ENCODE measurements around the gene TPH1.

The TPH1 gene

GRCh38 chr11:18075444-18075843, 29.4 kb upstream of the TPH1 start:
- Histone ChIP-seq H2BK5ac (ENCODE audit: low read depth, low read length, poor library complexity, severe bottlenecking) (no peak overlapping the region), H2BK15ac (ENCODE audit: low read depth, poor library complexity, severe bottlenecking) (no peak overlapping the region), H3K4me3 (ENCODE audit: insufficient read depth in 1 of 2, low read depth in 1 of 2, low read length in 2 of 2) (no peak overlapping the region), H2AK5ac (ENCODE audit: low read length, severe bottlenecking) (no peak overlapping the region), H3K18ac (ENCODE audit: low read depth in 1 of 2, low read length in 2 of 2) (no peak overlapping the region), H2BK120ac (ENCODE audit: low read depth, low read length) (no peak overlapping the region), H2BK12ac (ENCODE audit: low read length in 2 of 2) (no peak overlapping the region), H2AFZ (ENCODE audit: low read depth, low read length) (no peak overlapping the region), H3K4me2 (ENCODE audit: low read length, poor library complexity, severe bottlenecking) (no peak overlapping the region), H3K14ac (ENCODE audit: low read length in 2 of 2) (no peak overlapping the region), H3K9ac (ENCODE audit: low read length) (no peak overlapping the region), H3K9me3 (ENCODE audit: control insufficient read depth, low read length) (no peaks in the 10 kb centered on the region), H3K27me3 (ENCODE audit: control insufficient read depth in 1 of 2, insufficient read depth in 1 of 2, low read length in 2 of 2) (no peaks in the 10 kb centered on the region), H4K8ac (ENCODE audit: low read length) (no peak overlapping the region), H4K91ac (ENCODE audit: low read length) (no peak overlapping the region), H3K36me3 (ENCODE audit: control insufficient read depth in 1 of 2, insufficient read depth in 2 of 2, low read depth in 1 of 2, low read length in 2 of 2) (peaks cover 0 to 14% of the 10 kb centered on the region in 2 experiments), H3K4me1 (ENCODE audit: control insufficient read depth, insufficient read depth, low read depth, low read length) (peaks cover 3% of the 10 kb centered on the region), H3K23ac (ENCODE audit: low read length in 2 of 2) (no peak overlapping the region), H3K4ac (ENCODE audit: low read depth in 1 of 2, low read length in 2 of 2) (no peak overlapping the region), H3K79me1 (replicated peaks; ENCODE audit: low read length, poor library complexity, severe bottlenecking) (no peaks in the 10 kb centered on the region), H3K27ac (ENCODE audit: low read length, poor library complexity, severe bottlenecking) (no peak overlapping the region)
- DNase-seq, result no peak
- WGBS, result 94% methylated on average over 3 of the region's 3 CpGs

DNA sequence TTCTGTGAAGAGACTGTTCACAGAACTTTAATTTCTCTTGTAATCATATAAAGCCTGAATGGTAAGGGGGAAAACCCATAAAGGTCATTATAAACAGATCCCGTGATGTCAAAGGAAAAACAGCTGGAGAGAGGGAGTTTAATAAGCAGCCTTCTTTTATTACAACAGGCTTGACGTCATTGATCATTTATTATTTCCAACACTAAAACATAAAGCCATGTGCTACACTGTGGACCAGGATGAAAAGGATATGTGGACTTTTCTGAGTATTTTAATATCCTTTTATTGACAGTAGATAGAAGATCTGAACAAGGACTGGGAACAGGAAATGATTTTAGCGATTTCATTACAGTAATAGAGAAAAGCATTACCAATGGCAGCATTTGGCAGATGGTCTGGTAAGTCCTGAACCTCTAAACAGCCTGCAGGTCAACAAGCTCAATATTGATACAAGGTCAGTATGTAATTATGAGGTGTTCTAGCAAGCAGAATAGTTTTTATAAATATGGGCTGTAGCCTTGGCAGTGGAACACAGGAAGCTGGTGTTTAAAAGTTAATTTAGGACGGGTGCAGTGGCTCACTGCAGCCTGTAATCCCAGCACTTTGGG, 25.1 kb upstream of the TPH1 start:
- H4K91ac ChIP-seq (ENCODE audit: low read length), result no peak overlapping the region
- H2BK120ac ChIP-seq (ENCODE audit: low read depth, low read length), result no peak overlapping the region
- H3K36me3 ChIP-seq (ENCODE audit: control insufficient read depth in 1 of 2, insufficient read depth in 2 of 2, low read depth in 1 of 2, low read length in 2 of 2), result no peaks in the 10 kb centered on the region
- H3K4me3 ChIP-seq (ENCODE audit: insufficient read depth in 1 of 2, low read depth in 1 of 2, low read length in 2 of 2), result no peak overlapping the region
- H2BK15ac ChIP-seq (ENCODE audit: low read depth, poor library complexity, severe bottlenecking), result no peak overlapping the region
- H3K9me3 ChIP-seq (ENCODE audit: control insufficient read depth, low read length), result no peaks in the 10 kb centered on the region
- no peak for DNase-seq
- peaks cover 3% of the 10 kb centered on the region for H3K4me1 ChIP-seq (ENCODE audit: control insufficient read depth, insufficient read depth, low read depth, low read length)
- no peak overlapping the region for H2BK12ac ChIP-seq (ENCODE audit: low read length in 2 of 2)
- no peak overlapping the region for H3K18ac ChIP-seq (ENCODE audit: low read depth in 1 of 2, low read length in 2 of 2)
- H3K27me3 ChIP-seq (ENCODE audit: control insufficient read depth in 1 of 2, insufficient read depth in 1 of 2, low read length in 2 of 2), result no peaks in the 10 kb centered on the region
- H3K14ac ChIP-seq (ENCODE audit: low read length in 2 of 2), result no peak overlapping the region
- H4K8ac ChIP-seq (ENCODE audit: low read length), result no peak overlapping the region
- no peak overlapping the region for H3K27ac ChIP-seq (ENCODE audit: low read length, poor library complexity, severe bottlenecking)
- no peak overlapping the region for H3K23ac ChIP-seq (ENCODE audit: low read length in 2 of 2)
- no peak overlapping the region for H3K4me2 ChIP-seq (ENCODE audit: low read length, poor library complexity, severe bottlenecking)
- H3K4ac ChIP-seq (ENCODE audit: low read depth in 1 of 2, low read length in 2 of 2), result no peak overlapping the region
- H2AK5ac ChIP-seq (ENCODE audit: low read length, severe bottlenecking), result no peak overlapping the region
- WGBS, result 95% methylated on average over 2 of the region's 4 CpGs
- H2AFZ ChIP-seq (ENCODE audit: low read depth, low read length), result no peak overlapping the region
- no peaks in the 10 kb centered on the region for H3K79me1 ChIP-seq (replicated peaks; ENCODE audit: low read length, poor library complexity, severe bottlenecking)
- no peak overlapping the region for H3K9ac ChIP-seq (ENCODE audit: low read length)
- H2BK5ac ChIP-seq (ENCODE audit: low read depth, low read length, poor library complexity, severe bottlenecking), result no peak overlapping the region

DNA sequence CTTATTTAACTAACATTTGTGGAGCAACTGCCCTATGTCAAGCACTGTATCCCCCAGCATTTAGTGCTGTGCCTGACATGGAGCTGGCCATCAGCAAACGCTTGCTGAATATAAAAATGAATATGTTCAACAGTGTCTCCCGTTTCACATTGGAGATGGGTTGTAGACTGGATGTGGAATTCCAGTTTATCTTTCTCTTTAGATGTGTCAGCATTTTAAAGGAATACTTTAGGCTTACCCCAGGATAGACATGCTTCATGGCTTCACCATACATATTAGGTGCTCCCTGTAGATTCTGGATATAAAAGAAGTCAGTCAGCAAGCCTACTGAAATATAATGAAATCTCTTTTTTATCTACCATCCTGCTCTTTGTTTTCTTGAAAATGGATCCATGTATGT, 21.3 kb upstream of the TPH1 start:
- 100% methylated on average over 1 of the region's 2 CpGs for WGBS
- H3K9ac ChIP-seq (ENCODE audit: low read length), result no peak overlapping the region
- H3K9me3 ChIP-seq (ENCODE audit: control insufficient read depth, low read length), result no peaks in the 10 kb centered on the region
- H4K91ac ChIP-seq (ENCODE audit: low read length), result no peak overlapping the region
- no peak overlapping the region for H3K27ac ChIP-seq (ENCODE audit: low read length, poor library complexity, severe bottlenecking)
- H3K27me3 ChIP-seq (ENCODE audit: control insufficient read depth in 1 of 2, insufficient read depth in 1 of 2, low read length in 2 of 2), result no peaks in the 10 kb centered on the region
- no peak overlapping the region for H2BK120ac ChIP-seq (ENCODE audit: low read depth, low read length)
- H3K14ac ChIP-seq (ENCODE audit: low read length in 2 of 2), result no peak overlapping the region
- H3K23ac ChIP-seq (ENCODE audit: low read length in 2 of 2), result no peak overlapping the region
- no peak overlapping the region for H2AFZ ChIP-seq (ENCODE audit: low read depth, low read length)
- no peak overlapping the region for H3K4me3 ChIP-seq (ENCODE audit: insufficient read depth in 1 of 2, low read depth in 1 of 2, low read length in 2 of 2)
- no peaks in the 10 kb centered on the region for H3K79me1 ChIP-seq (replicated peaks; ENCODE audit: low read length, poor library complexity, severe bottlenecking)
- no peaks in the 10 kb centered on the region for H3K36me3 ChIP-seq (ENCODE audit: control insufficient read depth in 1 of 2, insufficient read depth in 2 of 2, low read depth in 1 of 2, low read length in 2 of 2)
- H2BK5ac ChIP-seq (ENCODE audit: low read depth, low read length, poor library complexity, severe bottlenecking), result no peak overlapping the region
- H2AK5ac ChIP-seq (ENCODE audit: low read length, severe bottlenecking), result no peak overlapping the region
- no peaks in the 10 kb centered on the region for H3K4me1 ChIP-seq (ENCODE audit: control insufficient read depth, insufficient read depth, low read depth, low read length)
- H3K4me2 ChIP-seq (ENCODE audit: low read length, poor library complexity, severe bottlenecking), result no peak overlapping the region
- DNase-seq, result no peak
- H4K8ac ChIP-seq (ENCODE audit: low read length), result no peak overlapping the region
- H2BK12ac ChIP-seq (ENCODE audit: low read length in 2 of 2), result no peak overlapping the region
- H2BK15ac ChIP-seq (ENCODE audit: low read depth, poor library complexity, severe bottlenecking), result no peak overlapping the region
- H3K18ac ChIP-seq (ENCODE audit: low read depth in 1 of 2, low read length in 2 of 2), result no peak overlapping the region
- H3K4ac ChIP-seq (ENCODE audit: low read depth in 1 of 2, low read length in 2 of 2), result no peak overlapping the region

GRCh38 chr11:18066626-18067025, 20.6 kb upstream of the TPH1 start:
- H3K18ac ChIP-seq (ENCODE audit: low read depth in 1 of 2, low read length in 2 of 2), result no peak overlapping the region
- H2BK5ac ChIP-seq (ENCODE audit: low read depth, low read length, poor library complexity, severe bottlenecking), result no peak overlapping the region
- no peak overlapping the region for H3K4ac ChIP-seq (ENCODE audit: low read depth in 1 of 2, low read length in 2 of 2)
- H3K23ac ChIP-seq (ENCODE audit: low read length in 2 of 2), result no peak overlapping the region
- H2BK120ac ChIP-seq (ENCODE audit: low read depth, low read length), result no peak overlapping the region
- peak; percentile 26 for DNase-seq
- H3K36me3 ChIP-seq (ENCODE audit: control insufficient read depth in 1 of 2, insufficient read depth in 2 of 2, low read depth in 1 of 2, low read length in 2 of 2), result no peaks in the 10 kb centered on the region
- H2AFZ ChIP-seq (ENCODE audit: low read depth, low read length), result no peak overlapping the region
- H3K9me3 ChIP-seq (ENCODE audit: control insufficient read depth, low read length), result no peaks in the 10 kb centered on the region
- H3K4me1 ChIP-seq (ENCODE audit: control insufficient read depth, insufficient read depth, low read depth, low read length), result no peaks in the 10 kb centered on the region
- no peak overlapping the region for H3K9ac ChIP-seq (ENCODE audit: low read length)
- H3K14ac ChIP-seq (ENCODE audit: low read length in 2 of 2), result no peak overlapping the region
- H2BK15ac ChIP-seq (ENCODE audit: low read depth, poor library complexity, severe bottlenecking), result no peak overlapping the region
- WGBS, result 94% methylated on average over 2 of the region's 2 CpGs
- H3K4me3 ChIP-seq (ENCODE audit: insufficient read depth in 1 of 2, low read depth in 1 of 2, low read length in 2 of 2), result no peak overlapping the region
- no peak overlapping the region for H4K8ac ChIP-seq (ENCODE audit: low read length)
- H4K91ac ChIP-seq (ENCODE audit: low read length), result no peak overlapping the region
- H3K27ac ChIP-seq (ENCODE audit: low read length, poor library complexity, severe bottlenecking), result no peak overlapping the region
- no peak overlapping the region for H2BK12ac ChIP-seq (ENCODE audit: low read length in 2 of 2)
- no peak overlapping the region for H3K4me2 ChIP-seq (ENCODE audit: low read length, poor library complexity, severe bottlenecking)
- no peaks in the 10 kb centered on the region for H3K79me1 ChIP-seq (replicated peaks; ENCODE audit: low read length, poor library complexity, severe bottlenecking)
- no peak overlapping the region for H2AK5ac ChIP-seq (ENCODE audit: low read length, severe bottlenecking)
- no peaks in the 10 kb centered on the region for H3K27me3 ChIP-seq (ENCODE audit: control insufficient read depth in 1 of 2, insufficient read depth in 1 of 2, low read length in 2 of 2)

Measured in mesenchymal stem cell (in vitro differentiated cells and primary cell).